ENCODE results near the gene PLEKHM1.

GRCh38 chr17:45409659-45410076, 80.9 kb downstream of the PLEKHM1 start:
- TF ChIP-seq POLR2A (IDR thresholded peaks at IDR 0.05; ENCODE audit: low read length), result no peak
- TF ChIP-seq GATA1 (IDR thresholded peaks at IDR 0.05; ENCODE audit: low read depth, low read length), result no peak
